HG02610 (cell line): ENCODE results near the gene BANK1.

Experiments used
- ATAC-seq: cut with Tn5 transposase; IDR thresholded peaks from one replicate; pipeline ENCODE4 v1.9.1; 2021; ENCODE audit warnings: mild to moderate bottlenecking, moderate library complexity; ENCODE audit not compliant: unreplicated experiment

The BANK1 gene, protein sequence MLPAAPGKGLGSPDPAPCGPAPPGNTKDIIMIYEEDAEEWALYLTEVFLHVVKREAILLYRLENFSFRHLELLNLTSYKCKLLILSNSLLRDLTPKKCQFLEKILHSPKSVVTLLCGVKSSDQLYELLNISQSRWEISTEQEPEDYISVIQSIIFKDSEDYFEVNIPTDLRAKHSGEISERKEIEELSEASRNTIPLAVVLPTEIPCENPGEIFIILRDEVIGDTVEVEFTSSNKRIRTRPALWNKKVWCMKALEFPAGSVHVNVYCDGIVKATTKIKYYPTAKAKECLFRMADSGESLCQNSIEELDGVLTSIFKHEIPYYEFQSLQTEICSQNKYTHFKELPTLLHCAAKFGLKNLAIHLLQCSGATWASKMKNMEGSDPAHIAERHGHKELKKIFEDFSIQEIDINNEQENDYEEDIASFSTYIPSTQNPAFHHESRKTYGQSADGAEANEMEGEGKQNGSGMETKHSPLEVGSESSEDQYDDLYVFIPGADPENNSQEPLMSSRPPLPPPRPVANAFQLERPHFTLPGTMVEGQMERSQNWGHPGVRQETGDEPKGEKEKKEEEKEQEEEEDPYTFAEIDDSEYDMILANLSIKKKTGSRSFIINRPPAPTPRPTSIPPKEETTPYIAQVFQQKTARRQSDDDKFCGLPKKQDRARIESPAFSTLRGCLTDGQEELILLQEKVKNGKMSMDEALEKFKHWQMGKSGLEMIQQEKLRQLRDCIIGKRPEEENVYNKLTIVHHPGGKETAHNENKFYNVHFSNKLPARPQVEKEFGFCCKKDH

GRCh38 chr4:101790521-101791181 lies at the start of gene BANK1:
Gene BANK1 (plus strand): TSS chr4:101790730. CDS start chr4:101790881, 151 bp downstream.
- peak; percentile 100 for ATAC-seq

DNA sequence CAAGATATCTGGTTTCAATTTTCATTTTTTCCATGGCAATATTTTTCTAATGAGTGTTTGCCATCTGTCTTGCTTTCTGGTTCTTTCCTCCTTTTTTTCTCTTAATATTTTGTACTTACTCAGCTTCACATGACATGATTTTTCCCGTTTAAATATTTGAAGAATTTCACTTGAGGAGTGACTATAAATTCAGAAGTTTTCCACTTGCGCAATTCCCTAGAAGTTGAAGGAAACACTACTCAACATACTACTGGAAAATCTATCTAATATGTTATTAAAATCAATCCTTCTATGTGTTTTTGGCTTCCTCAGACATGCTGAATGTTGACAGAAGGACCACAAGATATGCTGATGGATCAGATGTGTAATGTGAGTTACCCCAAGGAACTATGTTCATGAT lies 36.8 kb upstream of the BANK1 start:
- ATAC-seq: no peak

GRCh38 chr4:101756181-101756580 lies 34.3 kb upstream of the BANK1 start:
- ATAC-seq: no peak

DNA sequence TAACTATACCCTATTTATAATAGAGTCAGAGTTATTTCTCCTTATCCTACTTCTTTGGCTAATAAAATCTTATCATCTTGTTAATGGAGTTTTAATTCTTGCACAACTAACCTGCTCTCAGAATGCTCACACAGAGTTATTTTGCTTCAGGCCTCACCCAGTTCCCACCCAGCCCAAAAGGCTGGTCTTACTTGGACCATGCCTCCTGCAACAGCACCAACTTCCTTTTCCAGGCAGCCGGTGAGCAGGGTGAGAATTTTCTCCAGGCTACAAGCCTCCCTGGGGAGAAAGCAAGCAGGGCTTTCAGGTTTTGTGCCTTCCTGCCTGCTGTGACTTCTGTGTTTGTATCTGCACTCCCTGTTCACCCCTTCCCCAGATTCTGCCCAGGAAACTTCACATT lies 29.1 kb upstream of the BANK1 start:
- ATAC-seq: no peak

GRCh38 chr4:101762025-101762424 lies 28.5 kb upstream of the BANK1 start:
- no peak for ATAC-seq

DNA sequence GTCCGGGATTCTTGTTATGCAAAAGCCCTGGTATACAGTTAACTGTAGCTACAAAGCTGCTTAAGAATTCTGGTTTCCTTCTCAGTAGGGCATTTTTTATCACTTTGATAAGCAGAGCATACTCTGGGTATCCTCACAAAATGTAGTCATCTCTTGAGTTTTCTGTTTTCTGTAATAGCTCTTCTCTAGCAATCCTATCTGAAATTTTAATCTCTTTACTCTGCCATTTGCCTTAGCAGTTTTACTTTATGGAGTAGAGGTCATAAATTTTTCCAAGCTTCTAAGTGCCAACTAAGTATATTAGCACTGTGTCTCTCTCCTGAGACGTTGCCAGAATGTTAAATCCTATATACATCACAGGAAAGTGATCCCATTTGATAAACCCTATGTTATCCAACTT lies 28.0 kb upstream of the BANK1 start:
- no peak for ATAC-seq

DNA sequence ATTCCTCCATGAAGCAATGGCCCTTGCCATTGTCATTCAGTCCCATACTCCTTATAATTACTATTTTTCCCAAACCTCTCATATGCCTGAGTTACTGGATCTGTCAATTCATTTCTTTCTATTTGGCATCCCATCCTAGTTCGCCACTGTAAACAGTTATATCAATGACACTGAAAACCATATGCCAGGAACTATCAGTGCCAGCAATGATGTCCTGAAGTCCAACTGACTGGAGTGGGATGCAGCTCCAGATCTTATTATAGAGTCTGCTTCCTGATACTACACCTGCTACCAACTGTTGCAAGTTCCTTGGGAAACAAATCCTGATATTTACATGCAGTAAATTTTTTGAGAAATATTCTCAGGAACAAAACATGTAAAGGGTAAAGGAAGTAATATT lies 27.0 kb upstream of the BANK1 start:
- no peak for ATAC-seq

- ATAC-seq: no peak
Measured at GRCh38 chr4:101774807-101775206, 15.7 kb upstream of the BANK1 start.

GRCh38 chr4:101777431-101777830 lies 13.1 kb upstream of the BANK1 start:
- peak; percentile 55 for ATAC-seq

DNA sequence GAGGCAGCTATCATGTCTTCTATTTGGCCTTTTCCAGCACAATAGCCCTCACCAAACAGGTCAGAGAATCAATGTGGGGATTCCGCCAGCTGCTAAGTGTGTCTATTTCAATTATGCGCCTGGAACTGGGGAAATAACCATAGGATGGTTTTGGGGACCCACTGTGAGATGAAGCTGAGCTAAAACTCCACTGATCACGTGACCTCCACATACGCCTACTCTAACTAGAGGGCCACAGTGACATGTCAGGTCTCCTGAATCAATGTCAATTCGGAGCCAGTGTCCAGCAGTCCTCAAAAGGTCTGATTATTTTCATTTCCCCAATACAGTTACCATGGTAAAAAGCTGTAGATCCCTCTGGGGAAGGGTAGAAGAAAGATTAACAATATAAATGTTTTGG lies 10.2 kb upstream of the BANK1 start:
- ATAC-seq: no peak

DNA sequence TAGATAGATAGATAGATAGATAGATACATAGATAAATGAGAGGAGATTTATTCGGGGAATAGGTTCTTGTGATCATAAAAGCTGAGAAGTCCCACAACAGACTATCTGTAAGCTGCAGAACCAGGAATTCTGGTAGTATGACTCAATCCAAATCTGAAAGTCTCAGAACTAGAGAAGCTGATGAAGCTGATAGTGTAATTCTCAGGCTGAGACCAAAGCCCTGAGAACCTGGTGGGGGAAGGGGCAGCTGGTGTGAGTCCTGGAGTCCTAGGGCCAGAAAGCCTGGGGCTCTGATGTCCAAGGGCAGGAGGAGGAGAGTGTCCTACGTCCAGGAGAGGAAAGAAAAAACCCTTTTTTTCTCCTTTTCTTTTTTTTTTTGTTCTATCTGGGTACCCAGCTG lies 8.0 kb upstream of the BANK1 start:
- no peak for ATAC-seq

DNA sequence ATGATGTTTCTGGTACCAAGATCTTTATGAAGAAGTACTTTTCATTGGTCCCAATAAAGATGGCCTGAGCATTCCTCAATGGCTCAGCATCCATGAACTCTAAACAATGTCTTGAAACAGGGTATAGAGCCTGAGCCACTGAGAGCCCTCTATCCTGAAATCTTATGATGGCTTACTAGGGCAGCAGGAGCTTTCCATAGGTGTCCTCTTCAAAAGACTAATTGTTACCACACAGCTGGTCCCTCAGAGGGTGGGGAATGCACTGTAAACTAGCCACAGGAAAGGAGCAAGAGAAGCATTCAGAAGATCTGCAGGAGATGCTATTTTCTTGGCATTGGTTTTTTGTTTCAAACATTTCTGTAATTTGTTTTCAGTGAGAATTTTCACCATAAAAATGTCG lies 5.6 kb upstream of the BANK1 start:
- ATAC-seq: no peak

DNA sequence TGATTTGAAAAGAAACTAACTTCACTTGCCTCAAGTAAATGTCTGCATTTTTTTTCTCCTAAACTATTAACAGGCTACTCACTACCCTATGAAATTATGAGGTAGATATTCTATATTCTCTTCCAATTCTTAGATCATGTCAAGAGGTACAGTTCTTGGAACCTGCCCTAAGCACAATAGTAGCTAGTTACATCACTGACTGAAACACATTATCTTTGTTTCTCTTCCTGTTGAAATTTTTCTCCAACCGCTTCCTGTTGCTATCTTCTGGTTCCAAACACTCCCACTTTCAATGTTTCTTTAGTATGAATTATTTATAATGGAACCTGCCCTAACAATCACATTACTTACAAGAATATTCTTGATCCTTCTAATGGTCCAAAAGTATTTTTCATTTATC lies 5.0 kb upstream of the BANK1 start:
- no peak for ATAC-seq

DNA sequence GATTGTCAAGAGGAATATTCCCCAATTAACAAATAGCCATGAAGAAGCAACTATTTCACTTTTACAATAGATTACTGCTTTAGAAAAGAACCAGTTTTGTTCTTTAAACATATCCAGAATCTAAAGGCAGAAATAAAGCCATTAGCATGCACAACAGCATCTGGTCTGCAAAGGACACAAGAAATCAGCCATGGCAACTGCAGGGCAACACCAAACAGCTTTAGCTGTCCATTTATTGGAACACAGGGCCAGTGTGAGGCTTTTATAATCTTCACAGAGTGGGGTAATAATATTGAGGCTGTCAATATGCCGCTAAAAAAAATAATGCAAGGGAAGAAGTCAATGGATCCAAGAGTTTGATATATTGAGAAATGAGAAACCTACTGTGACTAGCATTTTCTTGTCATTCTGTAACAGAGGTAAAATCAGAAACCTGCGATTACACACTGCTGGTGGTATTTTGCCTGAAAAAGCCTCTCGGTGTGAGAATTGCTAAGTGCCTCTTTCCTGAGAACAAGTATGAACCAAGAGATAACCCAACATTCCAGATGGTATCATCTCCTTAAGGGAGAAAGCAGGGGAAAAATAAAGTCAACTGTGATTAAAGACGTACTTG lies 2.7 kb upstream of the BANK1 start:
- no peak for ATAC-seq

GRCh38 chr4:101791182-101791558 lies 640 bp downstream of the BANK1 start:
- no peak for ATAC-seq

GRCh38 chr4:101792056-101792590 lies 1.6 kb downstream of the BANK1 start:
- no peak for ATAC-seq

DNA sequence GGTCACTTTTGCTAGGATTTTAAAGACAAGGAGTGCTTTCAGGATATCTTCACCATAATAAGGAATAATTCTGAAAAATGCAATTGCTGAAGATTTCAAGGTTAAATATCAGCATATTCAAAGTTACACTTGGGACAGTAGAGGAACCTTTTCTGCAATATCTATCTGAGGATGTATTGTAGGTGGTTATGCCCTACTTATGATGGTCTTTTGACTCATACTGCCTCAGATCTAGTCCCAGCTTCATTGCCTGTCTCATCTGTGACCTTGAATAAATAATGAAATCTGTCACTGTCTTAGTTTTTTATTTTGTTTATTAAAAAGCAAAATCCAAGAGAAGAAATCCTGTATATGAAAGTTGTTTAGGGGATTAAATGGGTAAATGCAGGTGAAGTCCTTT lies 2.9 kb downstream of the BANK1 start:
- no peak for ATAC-seq

DNA sequence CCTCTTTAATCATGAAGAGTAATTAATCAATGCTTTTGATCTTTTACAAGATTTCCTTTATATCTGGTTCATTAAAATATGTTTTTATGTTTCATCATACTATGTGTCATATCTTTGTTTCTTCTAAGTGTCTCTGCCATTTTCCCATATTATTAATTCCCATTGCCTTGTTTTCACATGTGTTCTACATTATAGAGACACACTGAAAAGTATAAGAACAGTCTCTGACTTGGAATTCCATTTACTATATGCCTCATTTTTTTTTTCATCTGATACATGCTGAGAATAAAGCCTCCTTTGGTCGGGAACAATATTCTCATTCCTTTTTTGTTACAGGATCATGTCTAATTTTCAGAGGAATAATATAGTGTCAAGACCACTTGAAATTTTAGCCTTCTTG lies 4.3 kb downstream of the BANK1 start:
- ATAC-seq: no peak

GRCh38 chr4:101795704-101796103 lies 5.2 kb downstream of the BANK1 start:
- no peak for ATAC-seq

GRCh38 chr4:101801958-101802357 lies 11.4 kb downstream of the BANK1 start:
- no peak for ATAC-seq

- ATAC-seq: peak; percentile 98
Measured at GRCh38 chr4:101806914-101807313, 16.4 kb downstream of the BANK1 start.
